Left colon (tissue), 2 donors: ENCODE measurements around the gene TGFBR1. TPM values are rescaled to one million over a fixed set of nuclear protein-coding genes. Genes with fewer than 3 reads are reported as not detected.

Source experiments
- ATAC-seq: fragments of 200-7000 bp; cut with Tn5 transposase; one replicate; pipeline ENCODE4 v1.9.1; 2020; ENCODE audit warnings: mild to moderate bottlenecking, moderate library complexity
- DNase-seq, 2 donors: peaks; one replicate each; pipeline ENCODE4 v3.0.0-alpha.2; 2020
- intact Hi-C, 2 donors: fragments of 100-400 bp; cut with DNase I in 1 of 2; cut with micrococcal nuclease in 1 of 2; formaldehyde crosslinking; loops; one replicate each; pipeline versions ENCODE4 v1.11.2 to v1.14.0; 2022; cut with DNase I, micrococcal nuclease
- total RNA-seq, 2 donors: library from RNA; stranded (reverse); fragmentation: NEBNext Ultra II Directional; extraction: Animal tissue kit (Norgen Biotek cat#: 25700); gene quantifications; one replicate each; pipeline ENCODE4 v1.2.1, GENCODE V29; 2021
- donor health status: DM: no; HTN: no; CAD: no.
- donor health status: DM: yes; HTN: yes; CAD: no.

TGFBR1 gene
- total RNA-seq, 2 donors from 2014 or later = 25.3 to 36.9 TPM

GRCh38 chr9:99177576-99178366 is 72.9 kb downstream of the TGFBR1 start:
- DNase-seq (no peak), ATAC-seq (no peak)
- intact Hi-C loops = no loop called here

GRCh38 chr9:99178912-99179872 is 74.3 kb downstream of the TGFBR1 start:
- DNase-seq (no peak), ATAC-seq (no peak)
- intact Hi-C loops = no loop called here

- intact Hi-C loops = loop anchor here in 1 of 2 donors (10.0 kb wide), 1 partner anchor 1035 kb away; no protein-coding TSS in a partner anchor
- DNase-seq (no peak), ATAC-seq (no peak)
These were observed 75.3 kb downstream of the TGFBR1 start for GRCh38 chr9:99180199-99180598.

GRCh38 chr9:99180662-99181061 is 75.7 kb downstream of the TGFBR1 start:
- ATAC-seq (no peak), DNase-seq (no peak)
- intact Hi-C loops = loop anchor here in 1 of 2 donors (10.0 kb wide), 1 partner anchor 1034 kb away; no protein-coding TSS in a partner anchor

GRCh38 chr9:99181206-99181605 is 76.3 kb downstream of the TGFBR1 start:
- no peak for DNase-seq
- intact Hi-C loops = loop anchor here in 1 of 2 donors (10.0 kb wide), 1 partner anchor 1034 kb away; no protein-coding TSS in a partner anchor
- no peak for ATAC-seq

GRCh38 chr9:99181621-99182020 is 76.7 kb downstream of the TGFBR1 start:
- DNase-seq (no peak), ATAC-seq (no peak)
- intact Hi-C loops = loop anchor here in 1 of 2 donors (10.0 kb wide), 1 partner anchor 1033 kb away; no protein-coding TSS in a partner anchor

- intact Hi-C loops = loop anchor here in 1 of 2 donors (10.0 kb wide), 1 partner anchor 1032 kb away; no protein-coding TSS in a partner anchor
- no peak for DNase-seq
- no peak for ATAC-seq
These were observed 77.4 kb downstream of the TGFBR1 start for GRCh38 chr9:99182356-99182755.

GRCh38 chr9:99183616-99184015 is 78.7 kb downstream of the TGFBR1 start:
- intact Hi-C loops = loop anchor here in 1 of 2 donors (10.0 kb wide), 1 partner anchor 1031 kb away; no protein-coding TSS in a partner anchor
- DNase-seq (no peak), ATAC-seq (no peak)

- DNase-seq = no peak
- intact Hi-C loops = loop anchor here in 1 of 2 donors (10.0 kb wide), 1 partner anchor 1031 kb away; no protein-coding TSS in a partner anchor
- ATAC-seq = no peak
These were observed 79.2 kb downstream of the TGFBR1 start for GRCh38 chr9:99184110-99184474.

GRCh38 chr9:99184475-99185347 is 79.8 kb downstream of the TGFBR1 start:
- ATAC-seq = peak; percentile 95
- intact Hi-C loops = loop anchor here in 1 of 2 donors (10.0 kb wide), 1 partner anchor 1030 kb away; no protein-coding TSS in a partner anchor
- peak; percentile 72 to 84 for DNase-seq

GRCh38 chr9:99185348-99185632 is 80.4 kb downstream of the TGFBR1 start:
- DNase-seq (no peak), ATAC-seq (no peak)
- intact Hi-C loops = loop anchor here in 1 of 2 donors (10.0 kb wide), 1 partner anchor 1030 kb away; no protein-coding TSS in a partner anchor

- ATAC-seq (no peak), DNase-seq (no peak)
- intact Hi-C loops = loop anchor here in 1 of 2 donors (10.0 kb wide), 1 partner anchor 1029 kb away; no protein-coding TSS in a partner anchor
These were observed 81.0 kb downstream of the TGFBR1 start for GRCh38 chr9:99185934-99186333.

- intact Hi-C loops = loop anchor here in 1 of 2 donors (10.0 kb wide), 1 partner anchor 1027 kb away; no protein-coding TSS in a partner anchor
- no peak for DNase-seq
- ATAC-seq = no peak
These were observed 82.4 kb downstream of the TGFBR1 start for GRCh38 chr9:99187311-99187710.

GRCh38 chr9:99189186-99189585 is 84.3 kb downstream of the TGFBR1 start:
- DNase-seq (no peak), ATAC-seq (no peak)
- intact Hi-C loops = loop anchor here in 1 of 2 donors (10.0 kb wide), 1 partner anchor 1026 kb away; no protein-coding TSS in a partner anchor

GRCh38 chr9:99189887-99190596 is 85.1 kb downstream of the TGFBR1 start:
- ATAC-seq (no peak), DNase-seq (no peak)
- intact Hi-C loops = loop anchor here in 1 of 2 donors (10.0 kb wide), 1 partner anchor 1025 kb away; no protein-coding TSS in a partner anchor

GRCh38 chr9:99190597-99191283 is 85.8 kb downstream of the TGFBR1 start:
- ATAC-seq (no peak), DNase-seq (no peak)
- intact Hi-C loops = no loop called here
